LHCN-M2 (cell line): ENCODE measurements around the gene RBM47. TPM values are rescaled to one million over a fixed set of nuclear protein-coding genes. Genes with fewer than 3 reads are reported as not detected.

ENCODE experiments used
- DNase-seq: peaks from one replicate; pipeline ENCODE4 v3.0.0-alpha.2; 2012; ENCODE audit warnings: low read depth
- total RNA-seq: library from RNA; depleted of rRNA; stranded (reverse); fragments of >200 nt; gene quantifications from 2 replicates; pipeline ENCODE4 v1.2.3, GENCODE V29; 2014

RBM47 gene
- total RNA-seq, 1 experiment from 2014 or later, result 0.17 TPM

DNA sequence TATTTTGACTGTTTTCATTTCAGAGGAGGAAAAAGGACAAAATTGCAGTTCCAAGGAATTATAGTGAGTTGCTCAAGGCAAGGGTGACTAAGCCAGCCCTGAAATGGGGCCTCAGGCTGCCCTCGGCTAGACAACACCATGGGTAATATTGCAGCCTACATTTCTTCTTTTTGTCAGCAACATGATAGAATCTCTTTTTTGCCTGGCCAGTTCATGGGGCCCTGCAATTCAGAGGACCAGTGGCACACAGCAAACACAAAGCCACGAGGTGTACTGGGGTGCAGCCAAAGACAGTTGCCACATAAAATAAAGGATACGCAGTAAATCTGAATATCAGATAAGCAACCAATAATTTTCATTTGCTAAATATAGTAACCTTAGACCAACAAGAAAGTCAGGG lies 41.8 kb downstream of the RBM47 start:
- DNase-seq, result peak; percentile 20

DNA sequence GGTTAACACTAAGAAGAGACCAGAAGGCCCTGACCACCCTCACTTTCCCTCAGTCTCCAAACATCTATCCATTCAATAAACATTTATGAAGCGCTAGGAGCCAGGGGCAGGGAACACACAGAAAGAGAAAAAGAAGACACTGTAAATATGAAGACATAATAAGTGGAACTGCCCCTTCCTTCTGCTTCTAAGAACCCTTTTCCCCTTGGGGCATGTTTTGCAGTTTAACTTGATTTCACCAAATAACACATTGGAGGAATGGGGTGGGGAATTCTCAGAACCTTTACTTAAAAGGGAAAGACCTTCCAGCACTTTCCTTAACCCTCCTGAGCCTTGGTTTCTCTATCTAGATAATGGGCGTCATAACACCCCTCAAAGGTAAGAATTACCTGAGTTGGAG lies 42.3 kb downstream of the RBM47 start:
- no peak for DNase-seq

DNA sequence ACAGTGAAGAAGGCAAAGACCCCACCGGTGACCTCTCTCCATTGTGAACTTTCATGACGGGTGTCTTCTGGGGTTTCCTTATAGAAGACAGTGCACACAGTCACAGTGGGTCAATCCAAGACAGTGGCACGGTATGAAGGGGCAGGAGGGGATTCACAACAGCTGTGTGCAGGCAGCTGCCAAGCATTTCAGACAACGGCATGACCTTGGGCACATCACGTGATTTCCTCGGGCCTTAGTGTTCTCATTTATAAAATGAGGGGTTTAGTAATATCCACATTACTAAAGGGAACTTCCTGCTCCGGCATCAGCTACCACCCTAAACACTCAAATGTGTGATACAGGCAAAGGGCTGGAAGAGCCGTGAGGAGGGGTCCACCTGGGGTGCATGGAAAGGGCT lies 42.9 kb downstream of the RBM47 start:
- DNase-seq, result no peak

DNA sequence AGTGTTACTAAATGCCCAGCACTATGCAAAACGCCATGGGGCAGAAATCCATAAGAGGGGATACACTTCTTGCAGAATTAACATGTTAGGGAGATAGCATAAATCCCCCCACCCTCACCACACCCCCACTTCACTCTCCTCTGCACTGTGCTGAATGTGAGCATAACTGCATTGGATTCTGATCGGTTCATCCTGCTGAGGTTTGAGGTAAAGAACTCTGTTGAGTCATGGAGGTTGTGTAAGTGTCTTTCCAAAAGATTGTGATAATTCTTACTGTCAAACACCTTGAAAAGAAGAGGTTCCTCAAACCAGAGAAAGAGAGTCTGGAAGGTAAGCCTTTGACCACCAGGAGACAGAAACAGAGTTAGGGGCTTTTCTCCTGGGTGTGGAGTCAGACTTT lies 43.6 kb downstream of the RBM47 start:
- no peak for DNase-seq

DNA sequence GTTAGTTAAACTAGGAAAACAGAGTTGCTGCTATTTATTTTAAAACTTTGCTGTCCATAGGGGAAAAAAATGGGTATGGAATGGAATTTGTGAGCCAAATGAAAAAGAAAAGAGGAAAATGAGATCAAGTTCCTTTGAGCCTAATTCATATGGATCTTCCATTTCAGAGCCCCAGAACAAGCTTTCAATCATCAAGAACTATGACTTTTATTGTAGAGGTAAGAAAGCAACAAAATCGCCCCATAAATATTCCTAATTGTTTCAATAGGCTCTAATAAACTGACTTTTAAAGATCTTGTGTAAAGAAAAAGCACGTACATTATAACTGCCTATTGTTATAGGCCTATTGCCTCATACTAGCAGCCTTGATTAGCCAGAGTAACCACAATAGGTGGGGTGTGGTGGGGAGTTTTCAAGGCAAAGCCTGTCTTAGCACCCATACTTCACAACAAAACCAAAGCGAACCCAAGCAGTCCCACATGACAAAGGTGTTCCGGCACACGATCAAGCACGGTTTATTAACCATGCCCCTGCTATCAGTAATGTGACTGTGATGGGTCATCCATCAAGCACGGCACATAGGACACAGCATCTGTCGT lies 44.4 kb downstream of the RBM47 start:
- DNase-seq, result no peak

DNA sequence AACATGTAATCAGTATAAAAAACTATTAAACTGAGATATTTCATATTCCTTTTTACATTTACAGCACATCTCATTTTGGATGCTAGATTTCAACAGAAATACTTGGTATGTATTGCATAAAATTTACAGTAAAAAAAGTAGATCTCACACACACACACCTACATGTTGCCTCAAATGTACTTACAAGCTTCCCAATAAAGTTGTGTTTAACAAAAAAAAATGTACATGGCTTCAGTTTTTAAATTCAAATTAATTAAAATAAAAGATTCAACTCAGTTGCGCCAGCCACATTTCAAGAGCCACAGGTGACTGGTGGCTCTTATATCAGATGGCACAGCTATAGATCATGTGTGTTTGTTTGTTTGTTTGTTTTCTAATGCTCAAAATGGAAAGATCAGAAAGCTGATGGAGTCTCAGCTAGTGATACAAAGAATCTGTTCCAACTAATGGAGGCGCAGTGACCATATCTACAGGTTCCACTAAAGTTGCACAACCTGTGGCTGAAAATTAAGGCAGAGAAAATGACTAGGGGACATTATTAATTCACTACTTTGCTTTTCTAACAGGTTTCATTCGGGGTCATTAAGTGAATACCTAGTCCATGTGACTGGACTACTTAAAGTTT lies 45.0 kb downstream of the RBM47 start:
- no peak for DNase-seq

DNA sequence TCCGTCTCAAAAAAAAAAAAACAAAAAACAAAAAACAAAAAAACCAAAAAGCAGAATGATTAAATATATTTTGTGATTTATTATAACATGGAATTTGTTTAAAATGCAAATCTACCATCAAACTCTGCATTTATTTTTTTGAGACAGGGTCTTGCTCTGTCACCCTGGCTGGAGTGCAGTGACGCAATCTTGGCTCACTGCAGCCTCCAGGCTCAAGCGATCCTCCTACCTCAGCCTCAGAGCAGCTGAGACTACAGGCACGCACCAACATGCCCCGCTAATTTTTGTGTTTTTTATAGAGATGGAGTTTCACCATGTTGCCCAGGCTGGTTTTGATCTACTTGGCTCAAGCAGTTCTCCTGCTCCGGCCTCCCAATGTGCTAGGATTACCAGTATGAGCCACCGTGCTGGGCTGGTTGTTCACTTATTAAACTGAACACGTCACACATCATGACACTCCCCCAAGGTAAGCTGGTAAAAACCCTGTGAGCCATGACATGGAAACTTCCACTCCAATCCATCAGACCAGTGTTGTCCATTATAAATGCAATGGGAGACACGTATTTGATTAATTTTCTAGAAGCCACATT lies 45.7 kb downstream of the RBM47 start:
- DNase-seq, result no peak

DNA sequence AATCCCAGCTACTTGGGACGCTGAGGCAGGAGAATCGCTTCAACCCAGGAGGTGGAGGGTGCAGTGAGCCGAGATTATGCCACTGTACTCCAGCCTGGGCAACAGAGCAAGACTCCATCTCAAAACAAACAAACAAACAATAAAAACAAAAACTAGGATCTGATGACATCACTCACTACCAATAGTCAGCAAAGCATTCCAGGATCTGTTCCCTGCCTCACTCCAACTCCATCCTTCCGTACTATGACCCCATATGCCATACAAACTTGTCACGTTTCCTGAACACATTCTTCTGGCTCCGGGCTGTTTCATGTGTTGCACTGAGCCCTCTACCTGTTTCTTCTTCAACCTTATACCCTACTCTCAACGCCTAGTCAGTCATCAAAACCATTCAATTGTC lies 47.3 kb downstream of the RBM47 start:
- no peak for DNase-seq

DNA sequence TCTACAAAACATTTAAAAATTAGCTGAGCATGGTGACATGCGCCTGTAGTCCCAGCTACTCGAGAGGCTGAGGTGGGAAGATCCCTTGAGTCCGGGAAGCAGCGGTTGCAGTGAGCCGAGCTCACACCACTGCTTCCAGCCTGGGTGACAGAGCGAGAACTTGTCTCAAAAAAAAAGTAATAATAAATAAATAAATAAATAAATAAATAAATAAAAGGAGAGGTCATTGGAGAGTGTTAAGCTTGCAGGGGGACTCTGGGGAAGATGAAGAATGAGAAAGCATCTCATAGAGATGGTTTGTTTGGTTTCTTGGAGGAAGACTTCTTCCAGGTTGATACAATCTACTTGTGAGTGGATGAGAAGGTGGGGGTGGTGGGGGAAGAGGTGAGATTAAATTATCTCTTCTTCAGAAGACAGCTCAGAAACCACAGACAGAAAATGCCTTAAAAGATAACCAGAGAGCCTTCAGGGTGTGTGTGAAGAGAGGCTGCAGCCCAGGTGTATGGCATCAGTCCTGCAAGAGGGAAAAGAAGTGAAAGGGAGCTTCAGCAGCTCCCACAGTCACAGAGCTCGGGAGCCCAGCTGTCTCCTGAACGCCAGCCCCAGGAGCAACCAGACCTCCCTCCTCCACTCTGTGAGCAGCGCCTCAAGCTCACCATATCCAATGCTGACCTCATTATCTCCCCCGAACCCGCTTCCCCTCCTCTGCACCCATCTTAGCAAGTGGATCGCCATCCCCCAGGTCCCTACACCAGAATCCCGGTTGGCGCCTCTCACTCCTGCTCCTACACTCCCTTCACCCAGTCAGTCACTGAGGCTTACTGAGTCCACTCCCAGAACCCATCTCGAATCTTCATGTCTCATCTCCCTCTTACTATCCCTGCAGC lies 48.2 kb downstream of the RBM47 start:
- no peak for DNase-seq

DNA sequence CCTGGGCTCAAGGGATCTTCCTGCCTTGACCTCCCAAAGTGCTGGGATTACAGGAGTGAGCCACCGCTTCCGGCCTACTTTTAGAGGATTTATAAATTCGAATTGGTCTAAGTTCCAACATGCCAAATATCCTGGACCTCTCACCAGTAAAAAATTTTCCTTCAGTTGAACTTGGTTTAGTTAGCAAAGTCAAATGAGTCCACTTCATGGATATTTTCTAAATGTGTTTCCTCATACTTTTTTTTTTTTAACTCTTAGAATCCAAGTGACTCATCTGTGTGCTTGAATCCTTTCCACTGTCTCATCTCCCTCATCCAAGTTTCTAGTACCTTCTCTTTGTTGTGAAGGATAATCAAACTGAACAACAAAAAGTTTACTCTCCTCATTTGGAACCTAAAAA lies 49.7 kb downstream of the RBM47 start:
- DNase-seq, result peak; percentile 17

DNA sequence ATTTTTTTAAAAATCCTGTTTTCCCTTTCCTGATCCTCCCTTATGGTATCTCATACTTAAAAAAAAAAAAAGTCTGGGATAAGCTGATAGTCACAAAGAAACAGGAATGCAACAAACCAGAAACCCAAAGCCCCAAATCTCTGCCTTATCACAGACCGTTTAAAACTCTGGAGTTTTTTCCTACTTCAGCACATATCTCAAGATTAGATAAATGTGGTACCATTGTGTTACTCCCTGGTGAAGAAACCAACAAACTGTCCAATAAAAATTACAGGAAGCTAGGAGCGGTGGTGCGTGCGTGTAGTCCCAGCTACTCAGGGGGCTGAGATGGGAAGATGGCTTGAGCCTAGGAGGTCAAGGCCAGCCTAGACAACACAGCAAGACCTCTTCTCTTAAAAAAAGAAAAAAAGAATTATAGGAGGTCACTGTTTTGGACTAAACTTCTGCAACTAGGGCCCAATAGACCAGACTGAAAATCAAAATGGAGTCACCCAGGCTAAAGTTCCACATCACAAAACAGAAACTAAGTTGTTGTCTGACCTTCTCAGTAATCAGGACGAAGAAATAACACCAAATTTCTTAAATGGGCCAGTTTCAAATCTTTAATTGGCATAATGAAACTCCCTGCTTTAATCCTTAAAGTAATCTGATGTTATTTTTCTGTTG lies 51.9 kb downstream of the RBM47 start:
- no peak for DNase-seq

DNA sequence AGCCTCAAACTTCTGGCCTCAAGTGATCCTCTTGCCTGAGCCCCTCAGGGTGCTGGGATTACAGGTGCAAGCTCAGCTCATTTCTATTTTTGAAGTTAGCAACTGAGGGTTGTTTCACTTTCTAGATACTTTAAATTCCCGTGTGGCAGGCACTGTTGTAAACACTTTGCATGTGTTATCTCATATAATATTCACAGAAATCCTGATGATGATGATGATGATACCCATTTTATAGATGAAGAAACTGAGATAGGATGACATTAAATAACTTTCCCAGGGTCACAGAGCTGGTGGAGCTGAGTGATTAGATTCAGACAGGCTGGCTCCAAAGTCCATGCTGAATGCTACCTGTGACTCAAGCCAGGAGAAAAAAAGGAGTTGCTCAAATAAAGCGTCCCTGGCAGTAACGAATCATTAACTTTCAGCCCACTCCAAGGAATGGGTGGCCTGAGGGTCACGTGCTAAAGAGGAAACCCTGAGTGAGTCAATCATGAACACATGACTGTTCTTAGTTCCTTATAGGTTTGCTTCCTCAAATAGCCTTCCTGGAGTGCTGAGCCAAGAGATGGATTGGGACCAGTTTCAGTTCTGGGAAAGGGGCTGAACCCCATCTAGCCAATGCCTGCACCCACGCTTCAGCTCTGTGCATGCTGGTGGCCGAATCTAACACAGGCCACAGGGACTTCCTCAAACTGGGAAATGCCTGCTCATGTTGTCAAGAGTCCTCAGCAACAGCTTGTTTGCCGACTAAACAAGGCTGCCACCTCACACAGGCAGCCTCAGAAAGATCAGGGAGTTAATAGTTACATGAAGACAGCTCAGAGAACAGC lies 52.8 kb downstream of the RBM47 start:
- peak; percentile 47 for DNase-seq

DNA sequence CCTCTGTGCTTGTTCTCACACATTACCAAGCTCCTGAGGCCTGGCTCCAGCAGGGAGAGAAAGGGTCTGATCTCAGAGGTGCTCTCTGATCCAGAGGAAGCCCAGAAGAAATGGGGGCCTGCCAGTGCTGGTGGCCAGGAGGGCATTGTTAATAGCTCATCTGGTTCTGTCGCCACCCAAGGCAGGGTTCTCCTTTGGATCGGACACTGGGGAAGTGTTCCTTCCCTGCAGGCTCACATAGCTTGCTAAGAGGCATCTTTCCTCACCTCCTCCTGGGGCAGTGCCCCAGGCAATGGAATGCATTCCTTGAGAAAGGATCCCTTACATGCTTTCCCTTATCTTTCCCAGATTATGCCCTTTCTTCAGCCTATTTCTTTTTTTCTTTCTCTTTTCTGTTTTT lies 53.8 kb downstream of the RBM47 start:
- DNase-seq, result no peak

DNA sequence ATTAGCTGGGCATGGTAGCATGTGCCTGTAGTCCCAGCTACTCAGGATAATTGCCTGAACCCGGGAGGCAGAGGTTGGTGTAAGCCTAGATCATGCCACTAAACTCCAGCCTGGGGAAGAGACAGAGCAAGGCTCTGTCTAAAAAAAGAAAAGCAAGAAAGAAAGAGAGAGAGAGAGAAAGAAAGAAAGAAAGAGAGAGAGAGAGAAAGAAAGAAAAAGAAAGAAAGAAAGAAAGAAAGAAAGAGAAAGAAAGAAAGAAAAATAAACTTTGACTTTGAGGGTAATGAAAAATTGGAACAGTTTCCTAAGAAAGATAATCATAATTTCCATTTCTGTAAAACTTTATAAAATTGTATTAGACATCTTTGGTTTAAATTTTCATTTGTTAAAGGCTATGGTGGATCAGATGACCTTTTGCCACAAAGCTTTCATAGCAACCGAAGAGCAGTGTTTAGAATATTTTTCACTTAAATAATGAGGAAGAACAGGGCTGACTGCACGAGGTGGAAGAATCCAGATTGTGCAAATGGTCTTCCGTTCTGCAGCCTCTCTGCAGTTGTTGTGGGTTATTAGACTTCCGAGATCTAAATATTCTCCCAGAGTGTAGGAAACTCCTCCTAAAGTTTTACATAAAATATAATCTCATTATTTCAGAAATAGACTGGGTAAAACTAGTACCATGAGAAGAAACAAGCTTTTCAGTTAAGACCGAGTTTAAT lies 55.9 kb downstream of the RBM47 start:
- DNase-seq, result no peak

DNA sequence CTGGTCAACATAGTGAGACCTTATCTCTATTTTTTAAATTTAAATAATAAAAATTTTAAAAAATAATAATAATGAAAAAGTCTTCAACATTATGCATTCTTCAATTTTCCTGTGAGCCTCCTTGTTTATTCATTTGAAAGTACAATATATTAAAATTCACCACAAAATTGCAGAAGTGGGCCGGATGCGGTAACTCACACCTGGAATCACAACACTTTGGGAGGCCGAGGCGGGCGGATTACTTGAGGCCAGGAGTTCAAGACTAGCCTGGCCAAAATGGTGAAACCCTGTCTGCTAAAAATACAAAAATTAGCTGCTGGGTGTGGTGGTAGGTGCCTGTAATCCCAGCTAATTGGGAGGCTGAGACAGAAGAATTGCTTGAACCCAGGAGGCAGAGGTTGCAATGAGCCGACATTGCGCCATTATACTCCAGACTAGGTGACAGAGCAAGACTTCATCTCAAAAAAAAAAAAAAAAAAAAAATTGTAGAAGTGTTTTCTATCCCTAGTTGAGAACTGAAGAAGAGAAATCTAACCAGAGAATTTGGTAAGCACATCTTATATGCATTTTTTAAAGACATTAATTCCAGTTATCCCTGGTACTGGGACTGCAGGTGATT lies 56.9 kb downstream of the RBM47 start:
- no peak for DNase-seq

DNA sequence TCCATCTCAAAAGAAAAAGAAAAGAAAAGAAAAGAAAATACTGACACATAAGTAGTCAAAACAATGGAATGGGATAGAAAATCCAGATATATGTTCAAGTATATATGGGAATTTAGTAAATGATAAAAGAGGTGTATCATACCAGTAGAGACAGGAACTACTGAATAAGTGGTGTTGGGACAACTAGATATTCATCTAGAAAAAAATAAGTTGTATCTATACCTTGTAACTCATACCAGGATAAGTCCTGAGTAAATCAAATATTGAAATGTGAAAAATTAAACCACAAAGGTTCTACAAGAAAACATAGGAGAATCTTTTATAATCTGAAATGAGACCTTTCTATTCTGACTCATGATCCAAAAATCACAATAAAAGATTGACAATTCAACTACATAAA lies 58.5 kb downstream of the RBM47 start:
- DNase-seq, result no peak

DNA sequence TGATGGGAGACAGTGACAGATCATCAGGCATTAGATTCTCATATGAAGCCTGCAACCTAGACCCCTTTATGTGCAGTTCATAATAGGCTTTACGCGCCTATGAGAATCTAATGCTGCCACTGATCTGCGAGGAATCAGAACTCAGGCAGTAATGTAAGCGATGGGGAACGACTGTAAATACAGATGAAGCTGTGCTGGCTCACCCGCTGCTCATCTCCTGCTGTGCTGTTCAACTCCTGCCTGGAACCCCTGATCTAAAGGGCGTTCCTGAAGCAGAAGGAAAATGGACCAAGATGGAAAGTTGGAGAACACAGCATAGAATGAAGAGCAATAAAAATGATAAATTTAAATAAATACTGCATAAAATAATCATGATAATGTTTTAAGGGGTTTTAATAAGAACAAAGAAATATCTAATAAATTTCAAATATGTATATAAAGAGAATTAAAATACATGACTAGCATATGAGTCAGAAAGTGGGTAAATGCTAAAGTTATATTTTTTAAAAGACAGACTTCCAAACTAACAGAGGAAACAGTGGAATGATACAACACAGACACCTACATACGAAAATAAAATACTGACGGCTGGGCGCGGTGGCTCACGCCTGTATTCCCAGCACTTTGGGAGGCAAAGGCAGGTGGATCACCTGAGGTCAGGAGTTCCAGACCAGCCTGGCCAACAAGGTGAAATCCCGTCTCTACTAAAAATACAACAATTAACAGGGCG lies 59.2 kb downstream of the RBM47 start:
- no peak for DNase-seq

DNA sequence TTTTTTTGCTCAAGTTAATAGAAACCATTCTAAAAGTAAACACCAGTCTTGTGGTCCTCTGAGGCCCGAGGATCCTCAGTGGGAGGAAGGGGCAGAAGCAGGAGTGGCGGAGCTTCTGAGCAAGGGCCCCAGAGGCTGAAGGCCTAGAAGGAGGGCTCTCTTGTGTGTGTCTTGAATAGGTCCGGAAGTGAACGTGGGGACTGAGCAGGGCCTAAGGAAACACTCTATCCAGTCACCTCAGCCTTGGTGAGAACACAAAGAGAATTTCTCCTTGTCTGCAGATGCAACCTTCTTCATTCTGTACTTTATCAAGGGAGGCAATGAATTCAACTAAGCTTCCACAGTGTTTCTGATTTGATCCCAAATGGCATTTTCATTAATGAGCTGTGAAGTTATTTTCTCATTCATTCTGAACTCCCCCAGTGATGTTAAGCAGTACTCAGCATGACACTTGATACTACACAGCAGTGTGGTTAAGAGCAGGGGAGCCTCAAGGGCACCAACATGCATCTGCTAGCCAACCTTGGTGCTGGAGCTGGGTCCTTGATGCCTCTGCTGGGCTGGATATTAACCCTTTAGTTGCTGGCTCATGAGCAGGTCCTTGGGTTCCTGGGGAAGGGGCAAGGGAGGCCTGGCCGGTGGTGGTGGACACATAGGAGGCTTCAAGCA lies 64.7 kb downstream of the RBM47 start:
- DNase-seq, result no peak

DNA sequence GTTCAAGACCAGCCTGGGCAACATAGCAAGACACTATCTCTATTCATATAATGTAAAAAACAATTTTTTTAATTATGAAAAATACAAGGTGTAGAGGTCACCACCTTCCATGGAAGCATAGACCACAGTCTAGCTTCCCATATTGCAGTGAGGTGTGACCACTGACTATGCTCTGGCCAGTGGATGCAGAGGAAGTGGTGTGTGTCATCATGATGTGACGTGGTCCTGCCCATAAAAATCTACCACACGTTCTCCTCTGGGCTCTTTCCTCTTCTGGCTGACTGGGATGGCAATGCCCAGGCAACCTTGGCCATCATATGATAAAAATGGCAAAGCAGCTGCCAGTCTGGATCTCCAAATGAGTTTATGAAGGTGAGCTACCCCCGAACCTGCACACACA lies 65.7 kb downstream of the RBM47 start:
- no peak for DNase-seq
